Inflammatory macrophage treated with lipopolysaccharide for 4 hours (primary cell): ENCODE results near the gene CCL20.

Experiments used
- DNase-seq: peaks from one replicate; pipeline ENCODE4 v3.0.0-alpha.2; 2020

CCL20 gene

DNA sequence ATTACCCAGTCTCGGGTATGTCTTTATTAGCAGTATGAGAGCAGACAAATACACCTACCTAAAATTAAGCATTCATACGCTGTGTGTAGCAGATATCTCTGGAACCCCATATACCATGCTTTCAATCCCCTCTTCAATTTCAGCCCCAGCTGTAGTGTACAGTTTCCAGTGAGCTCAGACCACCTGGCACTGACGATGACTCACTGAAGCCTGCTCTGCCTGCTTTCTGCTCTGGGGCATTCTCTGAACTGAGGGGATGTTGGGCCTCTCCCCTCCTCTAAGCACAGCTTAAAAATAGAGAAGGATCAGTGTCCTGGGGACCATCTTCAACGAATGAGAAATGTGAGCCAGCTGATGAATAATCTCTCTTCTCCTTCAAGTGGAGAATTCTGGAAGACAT is 8.7 kb upstream of the CCL20 start:
- no peak for DNase-seq

DNA sequence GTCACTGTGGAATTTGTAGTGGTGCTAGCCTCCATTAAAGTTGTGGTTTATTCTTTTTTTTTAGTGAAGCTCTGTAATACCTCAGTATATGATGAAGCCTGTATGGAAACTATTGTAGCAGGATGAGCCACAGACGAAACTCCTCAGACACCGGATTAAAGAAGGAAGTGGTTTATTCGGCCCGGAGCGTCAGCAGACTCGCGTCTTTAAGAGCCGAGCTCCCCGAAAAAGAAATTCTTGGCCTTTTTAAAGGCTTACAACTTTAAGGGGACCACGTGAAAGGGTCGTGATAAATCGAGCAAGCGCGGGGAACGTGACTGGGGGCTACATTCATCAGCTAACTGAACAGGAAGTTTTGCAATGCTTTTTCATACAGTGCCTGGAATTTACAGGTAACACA is 8.1 kb upstream of the CCL20 start:
- DNase-seq: peak; percentile 81

DNA sequence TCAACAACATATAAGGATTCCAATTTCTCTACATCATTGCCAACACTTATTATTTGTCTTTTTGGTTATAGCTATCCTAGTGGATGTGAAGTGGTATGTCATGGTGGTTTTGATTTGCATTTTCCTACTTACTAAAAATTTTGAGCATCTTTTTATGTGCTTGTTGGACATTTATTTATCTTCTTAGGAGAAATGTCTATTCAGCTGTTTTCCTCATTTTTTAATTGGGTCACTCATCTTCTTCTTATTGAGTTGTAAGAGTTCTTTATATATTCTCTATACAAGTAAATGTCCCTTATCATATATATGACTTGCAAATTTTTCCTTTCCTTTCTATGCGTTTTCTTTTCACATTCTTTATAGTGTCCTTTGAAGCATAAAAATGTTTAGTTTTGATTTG is 4.7 kb upstream of the CCL20 start:
- DNase-seq: no peak

DNA sequence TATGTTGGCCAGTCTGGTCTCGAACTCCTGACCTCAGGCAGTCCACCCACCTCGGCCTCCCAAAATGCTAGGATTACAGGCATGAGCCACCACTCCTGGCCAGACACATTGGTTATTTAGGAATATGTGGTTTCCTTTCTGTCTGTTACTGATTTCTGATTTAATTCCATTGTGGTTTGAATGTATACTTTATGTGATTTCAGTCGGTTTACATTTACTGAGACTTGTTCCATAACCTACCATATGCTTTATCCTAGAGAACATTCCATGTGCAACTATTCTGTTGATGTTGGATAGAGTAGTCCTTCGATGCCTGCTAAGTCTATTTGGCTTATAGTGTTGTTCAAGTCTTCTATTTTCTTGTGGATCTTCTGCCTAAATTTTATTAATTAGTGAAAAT is 1.6 kb upstream of the CCL20 start:
- DNase-seq: no peak

DNA sequence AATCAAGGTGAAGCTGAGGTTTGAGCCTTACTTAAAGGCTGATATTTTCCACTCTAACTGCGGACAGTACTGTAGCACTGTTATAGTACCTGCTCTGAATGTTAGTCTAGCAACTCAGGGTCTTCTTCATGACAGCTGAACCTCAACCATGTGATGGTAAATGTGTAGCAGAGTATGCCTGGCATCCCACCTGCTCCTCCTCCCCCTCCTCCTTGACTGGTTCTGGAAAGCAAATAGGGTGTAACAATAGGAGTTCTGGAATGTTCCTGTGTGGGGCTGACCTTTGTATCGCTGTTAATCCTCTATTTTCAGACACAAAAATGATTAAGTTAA is 447 bp upstream of the CCL20 start:
- no peak for DNase-seq

DNA sequence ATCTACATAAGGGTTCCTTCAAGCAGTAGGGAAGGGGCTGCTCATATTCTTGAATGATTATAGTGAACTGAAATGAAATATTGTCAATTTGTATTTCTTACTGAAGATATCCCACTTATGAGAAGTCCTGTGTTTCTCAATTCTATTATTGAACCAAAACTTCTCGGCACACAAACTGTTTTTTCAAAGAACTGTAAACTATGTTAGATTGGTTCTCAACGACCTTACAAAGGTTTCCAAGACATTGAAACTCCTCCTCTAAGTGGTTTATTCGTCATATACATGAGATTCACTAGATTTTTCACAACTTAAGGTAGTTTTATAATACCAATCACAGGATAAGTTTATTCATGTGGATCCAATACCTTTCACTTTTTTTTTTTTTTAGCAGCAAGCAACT is 1.4 kb downstream of the CCL20 start:
- DNase-seq: no peak

DNA sequence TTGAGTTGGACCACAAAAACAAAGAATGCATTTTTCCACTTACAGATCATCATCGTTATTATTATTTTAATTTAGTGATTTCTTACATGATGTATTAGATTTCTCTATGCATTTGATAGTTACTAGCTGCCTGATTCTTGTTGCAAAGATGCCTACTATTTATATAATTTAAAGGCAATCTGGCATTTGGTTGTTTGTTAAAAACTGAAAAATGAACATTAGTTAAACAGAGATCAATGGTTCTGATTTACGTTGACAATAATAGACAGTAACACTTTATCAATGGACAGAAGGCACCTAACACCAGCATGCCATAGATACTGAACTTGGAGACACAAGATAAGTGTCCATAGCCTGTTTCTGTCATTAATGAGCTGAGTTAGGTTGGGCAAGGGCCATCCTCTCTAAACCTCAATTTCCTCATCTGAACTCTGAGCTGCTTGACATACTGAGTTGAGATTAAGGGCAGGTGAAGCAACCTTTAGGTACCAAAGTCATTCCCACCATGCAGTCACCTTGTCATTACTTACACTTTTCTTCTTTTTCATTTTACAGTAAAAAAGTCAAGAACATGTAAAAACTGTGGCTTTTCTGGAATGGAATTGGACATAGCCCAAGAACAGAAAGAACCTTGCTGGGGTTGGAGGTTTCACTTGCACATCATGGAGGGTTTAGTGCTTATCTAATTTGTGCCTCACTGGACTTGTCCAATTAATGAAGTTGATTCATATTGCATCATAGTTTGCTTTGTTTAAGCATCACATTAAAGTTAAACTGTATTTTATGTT is 3.1 kb downstream of the CCL20 start:
- peak; percentile 49 for DNase-seq

DNA sequence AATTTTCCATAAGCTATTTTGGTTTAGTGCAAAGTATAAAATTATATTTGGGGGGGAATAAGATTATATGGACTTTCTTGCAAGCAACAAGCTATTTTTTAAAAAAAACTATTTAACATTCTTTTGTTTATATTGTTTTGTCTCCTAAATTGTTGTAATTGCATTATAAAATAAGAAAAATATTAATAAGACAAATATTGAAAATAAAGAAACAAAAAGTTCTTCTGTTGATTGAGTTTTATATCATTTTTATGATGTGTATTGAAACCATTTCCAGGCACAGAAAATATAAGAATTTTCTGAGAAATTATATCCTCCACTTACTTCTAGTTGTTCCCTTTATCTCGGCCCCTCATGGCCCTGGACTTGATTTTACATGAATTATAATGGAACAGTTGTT is 3.7 kb downstream of the CCL20 start:
- DNase-seq: no peak

DNA sequence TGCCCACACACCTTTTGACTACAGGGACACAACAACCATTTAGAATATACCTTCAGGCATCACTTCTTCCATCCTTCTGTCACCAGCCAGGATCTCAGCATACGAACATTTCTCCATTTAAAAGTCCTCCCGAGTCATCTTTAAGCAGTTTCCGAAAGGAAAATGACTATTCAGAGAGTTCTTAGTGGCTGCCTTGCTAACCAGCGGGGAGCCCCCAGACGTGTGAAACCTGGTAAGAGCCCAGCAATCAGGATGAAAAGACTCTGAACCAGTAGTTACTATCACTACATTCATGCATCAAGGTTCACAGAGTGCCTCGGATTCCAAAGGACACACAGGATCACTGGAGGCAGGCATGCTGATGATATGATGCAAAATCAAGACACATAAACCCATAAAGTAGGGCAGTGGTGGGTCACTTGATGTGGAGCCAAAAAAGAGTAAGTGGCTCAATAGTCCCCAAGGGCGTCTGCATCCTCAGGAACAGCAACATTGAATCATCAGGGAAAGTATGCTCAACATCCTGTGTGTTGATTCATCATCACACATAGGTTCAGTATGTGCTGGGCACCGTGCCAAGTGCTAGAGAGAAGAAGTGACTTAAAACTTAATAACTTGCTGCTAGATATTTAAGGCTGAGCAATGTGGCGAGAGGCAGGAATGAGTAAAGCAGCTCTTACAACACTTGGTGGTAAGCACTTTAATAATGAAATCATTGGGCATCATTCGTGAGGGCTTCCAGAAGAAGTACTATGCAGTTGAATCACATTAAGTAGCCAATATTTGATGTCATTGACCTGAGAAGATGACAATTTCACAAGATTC is 4.4 kb downstream of the CCL20 start:
- DNase-seq: peak; percentile 100

DNA sequence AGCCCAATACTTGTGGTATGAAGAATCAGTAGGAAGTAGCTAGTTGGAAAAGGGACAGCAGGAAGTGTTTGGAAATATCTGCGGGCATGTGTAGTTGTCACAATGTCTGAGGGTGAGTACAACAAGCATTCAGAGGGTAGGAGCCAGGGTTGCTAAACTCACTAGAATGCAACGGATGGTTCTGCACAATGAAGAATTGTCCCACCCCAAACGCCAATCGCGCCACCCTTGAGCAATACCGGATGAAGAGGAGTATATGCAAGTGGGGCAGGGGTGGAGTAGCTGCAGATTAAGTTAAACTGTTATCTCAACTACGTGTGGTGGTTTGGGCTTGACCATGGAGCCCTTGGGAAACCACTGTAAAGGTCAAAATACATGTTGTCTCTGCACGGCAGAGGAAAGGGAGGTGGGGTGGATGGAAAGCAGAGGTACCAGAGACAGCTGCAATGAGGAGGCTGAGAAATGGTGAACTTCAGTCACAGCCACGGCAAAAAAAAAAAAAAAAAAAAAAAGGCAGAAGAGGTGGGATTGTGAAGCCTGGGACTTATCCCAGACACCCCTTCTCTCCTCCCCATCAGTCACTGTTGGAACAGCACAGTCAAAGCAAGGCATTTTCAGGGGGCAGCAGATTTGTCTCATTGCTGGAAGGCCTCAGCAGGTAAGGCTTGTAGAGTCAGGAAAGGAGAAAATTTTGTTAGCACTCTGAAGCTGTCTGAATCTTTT is 5.2 kb downstream of the CCL20 start:
- no peak for DNase-seq

DNA sequence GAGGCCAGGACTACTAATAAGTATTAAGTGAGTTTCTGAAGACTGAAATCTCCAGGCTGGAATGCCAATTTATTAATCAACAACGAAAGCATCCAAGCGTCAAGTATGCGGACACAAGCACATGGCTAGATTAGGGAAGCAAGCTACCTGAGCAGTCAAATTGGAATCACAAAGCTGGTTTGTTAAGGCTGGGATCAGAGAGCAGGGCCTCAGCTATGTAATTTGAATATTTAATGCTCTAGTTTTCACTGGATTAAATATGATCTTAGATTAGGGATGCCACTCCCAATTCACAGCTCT is 5.7 kb downstream of the CCL20 start:
- no peak for DNase-seq

DNA sequence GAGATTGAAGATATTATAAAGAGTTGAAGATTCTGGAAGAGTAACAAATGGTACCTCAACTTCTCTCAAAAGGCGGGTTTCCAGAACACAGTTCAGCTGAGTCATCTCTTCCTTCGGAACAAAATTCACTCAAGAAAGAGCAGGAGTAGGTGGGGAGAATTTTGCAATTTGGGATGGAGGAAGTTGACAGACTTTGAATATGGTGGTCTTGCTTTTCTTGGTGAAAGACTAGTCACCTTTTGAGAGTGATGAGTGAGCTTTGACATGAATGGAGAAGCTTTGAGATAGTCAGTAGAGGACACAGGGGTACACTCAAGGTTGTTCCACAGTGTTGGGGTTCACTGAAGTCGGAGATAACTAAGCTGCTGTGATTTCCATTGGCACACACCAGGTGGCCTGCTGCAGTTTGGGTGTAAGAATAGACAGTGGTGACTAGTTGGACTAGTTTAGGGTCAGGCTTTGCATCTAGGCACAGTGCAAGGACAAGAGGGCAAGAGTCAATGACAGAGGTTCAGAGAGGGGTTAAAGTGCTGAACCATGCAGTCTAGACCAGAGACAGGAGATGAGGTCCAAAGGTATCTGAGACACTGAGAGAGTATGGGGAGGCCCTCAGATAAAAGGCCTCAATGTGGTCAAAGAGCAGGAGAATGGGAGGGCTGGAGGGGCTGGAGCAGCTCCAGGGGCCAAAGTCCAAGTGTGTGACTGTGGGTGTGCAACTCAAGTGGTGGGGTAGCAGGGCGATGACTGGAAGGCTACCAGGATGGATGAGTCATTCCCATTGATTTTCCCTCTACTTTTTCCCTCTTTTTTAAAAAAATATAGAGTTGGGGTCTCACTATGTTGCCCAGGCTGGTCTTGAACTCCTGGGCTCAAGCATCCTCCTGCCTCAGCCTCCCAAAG is 7.7 kb downstream of the CCL20 start:
- DNase-seq: no peak

DNA sequence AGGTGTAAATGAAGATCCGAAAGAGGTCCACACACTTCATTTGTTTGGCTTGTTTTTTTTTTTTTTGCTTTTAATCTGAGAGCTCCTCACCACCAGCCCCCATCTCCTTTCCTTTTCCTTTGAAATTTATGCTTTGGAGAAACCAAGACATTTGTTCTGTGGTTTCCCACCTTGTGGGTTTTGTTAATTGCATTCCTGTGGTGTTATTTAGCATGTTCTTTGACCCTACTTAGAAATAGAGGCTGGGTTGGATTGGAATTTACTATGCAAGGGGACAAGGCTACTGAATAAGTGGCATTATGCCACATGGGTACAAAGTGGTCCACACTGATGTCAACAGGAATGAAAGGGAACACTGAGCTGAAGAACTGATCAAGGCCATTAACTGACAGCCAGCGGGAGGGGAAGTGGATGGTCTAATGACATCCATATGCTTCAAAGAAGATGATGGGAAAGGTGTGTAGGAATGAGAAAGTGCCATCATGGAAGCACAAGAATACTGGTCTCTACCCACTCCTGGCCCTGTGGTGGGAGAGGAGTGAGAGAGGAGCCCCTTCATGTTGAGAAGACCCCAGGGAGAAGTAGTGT is 8.9 kb downstream of the CCL20 start:
- DNase-seq: no peak

DNA sequence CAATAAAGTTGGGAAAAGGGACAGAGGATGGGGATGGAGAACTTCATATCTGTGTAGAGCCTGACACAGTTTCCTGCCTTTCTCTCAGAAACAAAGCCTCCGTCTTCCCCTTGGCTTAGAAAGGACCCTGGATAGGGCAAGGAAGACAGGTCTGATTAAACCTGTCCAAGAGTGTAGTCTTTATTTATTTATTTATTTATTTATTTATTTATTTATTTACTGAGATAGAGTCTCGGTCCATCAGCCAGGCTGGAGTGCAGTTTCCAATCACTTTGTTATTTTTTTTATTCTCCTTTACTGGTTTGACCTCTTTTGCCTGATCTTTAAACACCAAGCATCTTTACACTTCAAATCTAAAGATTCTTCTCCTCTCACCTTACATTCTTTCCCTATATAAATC is 10.3 kb downstream of the CCL20 start:
- DNase-seq: no peak

DNA sequence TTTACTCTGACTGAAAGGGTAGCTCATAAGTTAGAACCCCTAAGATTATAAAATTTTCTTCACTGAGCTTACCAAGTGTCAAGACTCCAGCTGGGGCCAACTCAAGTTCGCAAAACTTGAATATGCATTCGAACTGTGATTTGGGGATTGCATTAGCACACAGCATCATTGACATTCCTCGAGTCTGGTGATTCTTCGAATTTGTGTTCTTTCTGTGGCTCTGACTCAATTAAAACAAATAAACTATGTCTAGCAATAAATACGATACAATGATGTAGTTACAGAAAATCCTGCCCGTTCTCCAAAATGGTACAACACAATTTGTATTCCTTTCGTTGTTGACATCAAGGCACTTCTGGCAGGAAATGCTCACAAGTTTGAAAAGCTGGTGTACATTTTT is 11.1 kb downstream of the CCL20 start:
- DNase-seq: no peak

DNA sequence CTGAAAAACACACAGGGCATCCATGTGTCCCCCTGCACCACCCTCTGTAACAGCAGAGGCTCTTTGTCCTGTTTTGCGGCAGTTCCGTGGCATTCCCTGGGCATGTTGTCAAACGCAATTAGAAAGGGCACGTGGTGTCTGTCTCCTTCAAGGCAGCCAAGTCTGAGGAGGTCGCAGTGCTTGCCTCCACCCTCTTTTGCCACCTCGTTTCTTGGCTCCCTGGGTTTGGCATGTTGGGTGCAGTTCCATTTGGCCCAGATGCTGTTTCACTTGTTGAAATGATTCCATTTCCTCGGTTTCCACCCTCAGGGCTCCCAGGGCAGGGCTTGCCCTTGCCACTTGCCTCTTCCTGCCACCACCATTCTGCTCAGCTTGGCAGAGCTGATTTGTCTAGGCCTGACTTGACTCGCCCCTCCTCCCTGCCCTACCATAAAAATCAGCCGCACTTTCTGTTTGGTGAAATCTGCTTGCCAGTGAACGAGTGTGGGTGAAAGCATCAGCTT is 12.4 kb downstream of the CCL20 start:
- no peak for DNase-seq

DNA sequence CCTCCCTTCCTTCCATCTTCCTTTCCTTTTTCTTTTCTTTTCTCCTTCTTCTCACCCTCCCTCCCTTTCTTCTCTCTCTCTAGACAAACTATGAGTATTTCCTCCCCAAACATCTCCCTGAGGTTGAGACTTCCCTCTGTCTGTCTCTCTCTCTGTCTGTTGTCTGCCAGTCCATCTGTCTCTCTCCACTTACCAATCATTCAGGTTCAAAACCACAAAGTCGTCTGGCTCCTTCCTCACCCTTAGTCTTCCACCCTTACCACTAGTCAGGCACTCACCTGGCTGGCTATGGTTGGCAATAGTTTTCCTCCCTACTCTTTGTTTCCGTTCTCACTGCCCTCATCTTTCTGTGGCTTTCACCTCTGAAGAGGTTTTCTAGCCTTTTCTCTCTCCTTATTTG is 12.9 kb downstream of the CCL20 start:
- no peak for DNase-seq

DNA sequence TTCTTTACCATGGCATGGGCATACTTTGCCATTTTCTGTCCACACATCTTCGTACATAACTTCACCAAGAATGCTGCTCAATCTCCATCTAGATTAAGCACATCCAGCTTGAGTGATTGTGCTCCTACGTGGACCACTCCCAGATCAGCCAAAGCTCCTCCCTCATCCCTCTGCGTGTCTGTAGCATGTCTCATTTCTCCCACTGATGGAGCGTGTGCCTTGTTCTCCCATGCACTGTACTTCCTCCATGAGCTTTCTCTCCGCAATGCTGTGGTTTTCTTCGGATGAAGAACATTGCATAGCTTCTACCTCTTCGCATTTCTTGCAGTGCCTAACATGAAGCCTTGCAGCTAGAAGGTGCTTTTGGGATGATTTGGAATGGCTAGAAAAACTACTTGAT is 13.5 kb downstream of the CCL20 start:
- DNase-seq: peak; percentile 45

DNA sequence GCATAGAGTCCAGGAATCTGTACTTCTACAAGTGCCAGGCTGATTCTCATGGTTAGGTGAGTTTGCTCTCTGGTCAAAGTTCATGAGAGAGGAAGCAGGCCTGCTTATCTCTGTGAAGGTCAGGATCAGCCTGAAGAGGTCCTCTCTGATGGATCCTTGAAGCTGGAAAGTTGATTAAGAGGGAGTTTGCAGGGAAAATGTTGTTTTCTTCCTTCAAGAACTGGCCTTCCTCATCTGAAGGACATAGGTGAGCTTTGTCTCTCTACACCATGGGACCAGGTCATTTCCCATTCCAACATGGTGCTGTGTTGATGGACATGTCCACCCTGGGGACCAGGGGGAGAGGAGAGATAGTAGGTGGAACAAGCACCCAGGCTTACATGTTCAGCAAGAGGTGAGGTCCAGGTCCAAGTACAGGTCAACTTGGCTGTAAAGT is 14.9 kb downstream of the CCL20 start:
- no peak for DNase-seq

DNA sequence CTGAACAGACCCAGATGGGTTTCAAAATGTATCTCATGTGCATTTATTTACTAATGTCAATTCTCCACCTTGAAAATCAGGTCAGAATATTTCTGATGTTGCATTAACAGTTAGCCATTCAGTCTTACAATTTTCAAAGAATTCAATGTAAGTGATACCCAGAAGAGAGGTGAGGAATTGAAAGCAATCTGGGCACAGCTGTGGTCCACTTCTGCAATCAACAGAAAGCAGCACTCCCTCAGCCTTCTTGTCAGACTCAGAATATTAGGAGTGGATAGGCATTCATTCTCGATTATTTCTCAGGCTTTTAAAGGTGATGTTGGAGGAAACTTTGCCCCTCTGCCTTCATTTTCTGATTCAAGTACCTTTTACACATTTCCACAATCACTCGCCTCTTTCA is 15.7 kb downstream of the CCL20 start:
- DNase-seq: peak; percentile 32

DNA sequence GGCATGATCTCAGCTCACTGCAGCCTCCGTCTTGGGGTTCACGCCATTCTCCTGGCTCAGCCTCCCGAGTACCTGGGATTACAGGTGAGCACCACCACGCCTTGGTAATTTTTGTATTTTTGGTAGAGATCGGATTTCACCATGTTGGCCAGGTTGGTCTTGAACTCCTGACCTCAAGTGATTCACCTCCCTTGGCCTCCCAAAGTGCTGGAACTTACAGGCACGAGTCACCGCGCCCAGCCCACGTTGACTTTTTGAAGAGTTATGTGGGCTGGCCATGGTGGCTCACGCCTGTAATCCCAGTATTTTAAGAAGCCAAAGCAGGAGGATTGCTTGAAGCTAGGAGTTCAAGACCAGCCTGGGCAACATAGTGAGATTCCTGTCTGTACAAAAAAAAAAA is 20.8 kb downstream of the CCL20 start:
- no peak for DNase-seq

DNA sequence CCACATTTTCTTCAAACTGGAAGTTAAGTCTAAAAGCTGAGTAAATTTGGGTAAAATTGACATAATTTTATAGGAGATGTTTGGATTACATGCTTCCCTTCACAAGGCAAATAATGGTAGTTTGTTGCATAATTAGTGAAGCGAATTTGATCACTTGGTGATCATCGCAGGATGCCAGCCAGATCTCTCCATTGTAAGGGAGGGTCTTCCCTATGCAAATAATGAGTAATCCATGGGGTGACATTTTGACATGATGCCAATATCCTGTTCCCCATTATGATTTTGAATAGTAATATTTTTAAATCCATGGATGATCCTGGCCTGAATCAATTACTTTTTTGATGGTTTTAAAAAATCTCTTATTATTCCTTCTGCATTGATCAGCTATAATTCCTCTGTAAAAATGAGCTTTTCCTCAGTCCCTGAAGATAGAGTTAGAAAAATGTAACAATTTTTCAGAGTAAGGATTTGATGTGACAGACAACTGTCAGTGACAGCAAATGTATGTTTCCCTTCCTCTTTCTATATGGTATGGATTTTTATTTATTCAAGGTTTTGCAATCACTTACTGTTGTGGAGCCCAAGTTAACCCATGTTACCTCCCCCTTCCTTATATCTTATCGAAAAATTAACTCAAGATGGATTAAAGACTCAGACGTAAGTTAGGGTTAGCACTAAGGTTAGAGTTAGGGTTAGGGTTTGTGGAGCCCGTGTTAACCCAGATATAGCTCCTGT is 21.4 kb downstream of the CCL20 start:
- peak; percentile 67 for DNase-seq
